ENCODE results near the gene VPS35.
"Not testable (repeated sequence)": the region's sequence is repeated elsewhere in the genome, so short reads cannot be mapped to it uniquely, and the experiment has no call there.

The VPS35 gene

GRCh38 chr16:46650254-46650623 is 38.7 kb downstream of the VPS35 start:
- no peak for DNase-seq

GRCh38 chr16:46649588-46650253 is 39.3 kb downstream of the VPS35 start:
- no peak for DNase-seq

- DNase-seq: no peak
Measured at GRCh38 chr16:46648656-46649055, 40.3 kb downstream of the VPS35 start.

GRCh38 chr16:46638947-46639925 is 49.7 kb downstream of the VPS35 start:
- no peak for DNase-seq

- no peak for DNase-seq
Measured at GRCh38 chr16:46632778-46633733, 55.9 kb downstream of the VPS35 start.

- no peak for DNase-seq
Measured at GRCh38 chr16:46629331-46630219, 59.4 kb downstream of the VPS35 start.

GRCh38 chr16:46627746-46628145 is 61.2 kb downstream of the VPS35 start:
- no peak for DNase-seq

GRCh38 chr16:46626681-46627080 is 62.3 kb downstream of the VPS35 start:
- not testable (repeated sequence) for DNase-seq

- DNase-seq: not testable (repeated sequence)
Measured at GRCh38 chr16:46624862-46625261, 64.1 kb downstream of the VPS35 start.

- not testable (repeated sequence) for DNase-seq
Measured at GRCh38 chr16:46623707-46624106, 65.3 kb downstream of the VPS35 start.

GRCh38 chr16:46623246-46623645 is 65.7 kb downstream of the VPS35 start:
- DNase-seq: not testable (repeated sequence)

- DNase-seq: no peak
Measured at GRCh38 chr16:46621934-46622676, 66.9 kb downstream of the VPS35 start.

- no peak for DNase-seq
Measured at GRCh38 chr16:46621006-46621933, 67.7 kb downstream of the VPS35 start, which contains the start of gene SHCBP1. SHCBP1 (minus strand) TSS chr16:46621379; CDS start chr16:46621359, 20 bp downstream.

GRCh38 chr16:46620266-46621005 is 68.5 kb downstream of the VPS35 start:
- DNase-seq: no peak

- DNase-seq: no peak
Measured at GRCh38 chr16:46618516-46618915, 70.5 kb downstream of the VPS35 start.

- no peak for DNase-seq
Measured at GRCh38 chr16:46614006-46614405, 75.0 kb downstream of the VPS35 start.

- no peak for DNase-seq
Measured at GRCh38 chr16:46613352-46613751, 75.6 kb downstream of the VPS35 start.

- no peak for DNase-seq
Measured at GRCh38 chr16:46612121-46612520, 76.9 kb downstream of the VPS35 start.

- DNase-seq: no peak
Measured at GRCh38 chr16:46607529-46607928, 81.4 kb downstream of the VPS35 start.
